Heart left ventricle (tissue), 13 donors: ENCODE measurements around the gene MORN2.

ENCODE experiments used
- CTCF ChIP-seq, 12 donors: fragments of 200-600 bp; sonication (generic) in 4 of 12; IDR thresholded peaks; one replicate each; pipeline versions ENCODE4 v1.5.0 to v1.8.0; 2018 to 2022; ENCODE audit warnings: antibody characterized with exemption in 12 of 12, mild to moderate bottlenecking in 5 of 12
- POLR2A ChIP-seq, 2 donors: fragments of 450-650 bp; IDR thresholded peaks; one replicate each; pipeline ENCODE4 v1.6.1; 2017; ENCODE audit warnings: antibody characterized with exemption in 2 of 2, mild to moderate bottlenecking in 2 of 2, moderate library complexity in 2 of 2
- donor health status: ischemic (EF 13 %, LVEDD 7.1; RV severe dilation, severe dysfunction).
- donor health status: DM: no; HTN: yes; CAD: no.
- donor health status: DM: no; HTN: no; CAD: no.
- donor health status: ischemic (EF 25% LVEDD 6.9; RV normal size, moderate dysfunction).
- donor health status: ischemic (EF 25% LVEDD 5.7; RV mildly dilated, moderate dysfunction).
- donor health status: ischemic (EF 35%, LVEDD 5.7; RV mildly dilated, moderate dysfunction).
- donor health status: nonischemic (EF 11% LVEDD 7.7; RV severe dilation, severe dysfunction).
- donor health status: DM: yes; HTN: yes; CAD: no.
- donor health status: PGD.
- donor health status: ischemic (EF 29% LVEDD 5.4; RV normal size, mild dysfunction).
- donor health status: nonischemic (EF 23%, LVEDD 6.1; RV moderate dilation, normal function).

GRCh38 chr2:38875576-38876367 is at the start of gene MORN2, which contains the start of gene DHX57:
- TF ChIP-seq POLR2A (IDR thresholded peaks at IDR 0.05) = peak in 1 of 2 donors; percentile 24
- no peak for TF ChIP-seq CTCF (IDR thresholded peaks at IDR 0.05)
